Esophagus mucosa (tissue), 1 donor: ENCODE data around the gene MSRB3. TPM values are rescaled to one million over a fixed set of nuclear protein-coding genes. Genes with fewer than 3 reads are reported as not detected.
"Not testable (repeated sequence)": the region's sequence is repeated elsewhere in the genome, so short reads cannot be mapped to it uniquely, and the experiment has no call there.

Source experiments
- ATAC-seq: fragments of 200-7000 bp; cut with Tn5 transposase; one replicate; pipeline ENCODE4 v1.9.1; 2020
- total RNA-seq: library from RNA; stranded (reverse); gene quantifications from one replicate; pipeline ENCODE4 v1.2.4, GENCODE V29; 2023
- donor health status: DM: yes; HTN: yes; CAD: no.

Gene MSRB3
- total RNA-seq, 1 donor from 2014 or later: 3.6 TPM

DNA sequence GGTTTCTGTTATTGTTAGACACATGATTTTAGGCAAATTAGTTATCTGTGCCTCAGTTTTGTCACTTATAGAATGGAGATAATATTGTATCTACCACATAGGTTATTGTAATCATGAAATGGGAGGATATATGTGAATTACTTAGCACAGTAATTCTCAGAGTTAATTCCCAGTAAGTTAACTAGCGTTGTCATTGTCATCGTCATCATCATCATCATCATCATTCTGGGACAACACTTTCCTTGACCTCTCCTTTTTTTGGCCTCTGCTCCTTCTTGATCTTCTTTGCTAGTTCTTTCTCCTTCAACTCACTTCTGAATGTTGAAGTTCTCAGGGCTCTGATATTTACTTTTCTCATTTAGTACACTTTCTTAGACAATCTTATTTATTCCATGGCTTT lies 13.8 kb downstream of the MSRB3 start:
- ATAC-seq: no peak

DNA sequence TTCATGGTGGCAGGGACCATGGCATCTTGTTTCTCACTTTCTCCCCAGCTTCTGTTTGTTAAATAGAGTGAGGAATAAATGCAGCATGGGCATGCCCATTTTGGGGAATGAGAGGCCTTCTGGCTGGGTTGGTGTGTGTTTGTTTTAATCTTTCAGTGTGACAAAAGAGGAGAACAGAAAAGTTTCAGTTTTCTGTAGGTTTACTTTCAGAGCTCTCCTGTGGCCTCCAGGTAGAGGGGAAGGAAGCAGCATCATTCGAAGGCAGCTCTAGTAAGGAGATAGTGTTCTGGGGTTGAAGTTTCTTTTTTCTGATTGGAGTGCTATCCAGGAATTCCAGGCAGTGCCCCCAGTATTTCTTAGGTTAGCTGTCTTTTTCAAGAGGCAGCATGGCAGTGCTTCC lies 15.3 kb downstream of the MSRB3 start:
- ATAC-seq: no peak

DNA sequence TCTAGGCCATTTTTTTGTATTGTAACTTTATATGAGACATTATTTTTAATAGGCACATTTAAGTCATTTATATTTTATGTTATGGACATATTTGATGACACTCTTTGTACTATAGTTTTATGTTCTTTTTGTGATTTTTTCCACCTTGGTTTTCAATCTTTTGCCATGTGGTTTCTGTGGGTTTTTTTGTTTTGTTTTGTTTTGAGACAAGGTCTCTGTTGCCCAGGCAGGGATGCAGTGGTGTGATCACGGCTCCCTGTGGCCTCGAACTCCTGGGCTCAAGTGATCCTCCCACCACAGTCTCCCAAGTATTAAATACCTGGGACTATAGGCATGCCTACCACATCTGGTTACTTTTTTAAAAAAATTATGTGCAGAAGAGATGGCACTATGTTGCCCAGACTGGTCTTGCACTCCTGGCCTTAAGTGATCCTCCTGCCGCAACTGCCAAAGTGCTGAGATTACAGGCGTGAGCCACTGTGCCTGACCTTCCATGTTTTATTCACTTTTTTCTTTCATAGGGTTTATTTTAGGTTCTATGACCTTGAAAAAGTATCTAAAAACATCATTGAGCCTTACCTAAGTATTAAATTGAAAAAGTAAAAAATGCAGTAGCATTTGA lies 16.3 kb downstream of the MSRB3 start:
- no peak for ATAC-seq

GRCh38 chr12:65296508-65297265 lies 18.2 kb downstream of the MSRB3 start:
- ATAC-seq: no peak

- ATAC-seq: no peak
Measured at GRCh38 chr12:65300097-65300496, 21.6 kb downstream of the MSRB3 start.

DNA sequence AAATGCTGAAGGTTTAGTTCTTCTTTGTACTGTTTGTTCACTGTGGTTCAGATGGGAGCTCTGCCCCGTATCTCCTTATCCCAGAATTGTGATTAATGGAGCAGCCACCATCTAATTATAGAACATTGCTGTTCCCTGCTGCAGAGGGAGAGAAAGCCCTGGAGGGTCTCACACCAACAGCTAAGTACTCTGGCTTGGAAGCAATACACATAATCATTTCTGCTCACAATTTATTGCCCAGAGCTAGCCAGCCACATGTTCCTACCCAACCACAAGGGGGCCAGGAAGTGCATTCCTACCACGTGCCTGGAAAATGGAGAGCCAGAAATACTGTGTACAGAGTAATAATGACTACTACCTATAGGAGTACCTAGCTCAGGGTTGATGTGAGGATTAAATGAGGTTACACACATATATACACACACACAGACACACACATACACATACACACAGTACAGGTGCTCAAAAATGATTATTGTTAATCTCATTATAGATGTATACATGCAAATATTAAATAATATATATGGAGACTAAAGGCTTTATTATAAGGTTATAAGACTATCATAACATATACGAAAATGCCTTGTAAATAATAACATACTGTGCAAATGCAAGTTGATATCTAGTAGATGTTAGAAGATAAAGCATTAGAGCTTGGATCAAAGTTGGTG lies 22.3 kb downstream of the MSRB3 start:
- ATAC-seq: peak; percentile 62

DNA sequence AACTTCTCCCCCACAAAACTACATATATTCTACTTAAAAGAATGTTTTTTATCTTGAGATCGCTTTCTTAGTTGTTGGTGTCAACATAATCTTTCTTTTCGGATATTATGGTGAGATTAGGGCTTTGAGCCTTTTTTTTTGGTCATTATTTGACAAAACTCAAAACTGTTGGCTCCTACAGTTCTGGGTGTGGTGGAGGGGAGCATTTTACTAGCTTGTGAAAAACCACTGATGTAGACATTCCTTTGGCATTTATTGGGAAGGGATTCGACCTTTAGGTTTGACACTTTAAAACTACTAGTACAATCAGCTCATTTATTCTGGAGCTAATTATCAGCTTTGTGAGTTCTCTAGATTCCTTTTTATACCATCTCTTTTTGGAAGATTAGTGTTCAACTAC lies 24.4 kb downstream of the MSRB3 start:
- no peak for ATAC-seq

- ATAC-seq: no peak
Measured at GRCh38 chr12:65305346-65305950, 27.0 kb downstream of the MSRB3 start.

GRCh38 chr12:65306366-65307168 lies 28.1 kb downstream of the MSRB3 start:
- ATAC-seq: no peak

- no peak for ATAC-seq
Measured at GRCh38 chr12:65307169-65307501, 28.7 kb downstream of the MSRB3 start.

- ATAC-seq: no peak
Measured at GRCh38 chr12:65308006-65308405, 29.5 kb downstream of the MSRB3 start.

DNA sequence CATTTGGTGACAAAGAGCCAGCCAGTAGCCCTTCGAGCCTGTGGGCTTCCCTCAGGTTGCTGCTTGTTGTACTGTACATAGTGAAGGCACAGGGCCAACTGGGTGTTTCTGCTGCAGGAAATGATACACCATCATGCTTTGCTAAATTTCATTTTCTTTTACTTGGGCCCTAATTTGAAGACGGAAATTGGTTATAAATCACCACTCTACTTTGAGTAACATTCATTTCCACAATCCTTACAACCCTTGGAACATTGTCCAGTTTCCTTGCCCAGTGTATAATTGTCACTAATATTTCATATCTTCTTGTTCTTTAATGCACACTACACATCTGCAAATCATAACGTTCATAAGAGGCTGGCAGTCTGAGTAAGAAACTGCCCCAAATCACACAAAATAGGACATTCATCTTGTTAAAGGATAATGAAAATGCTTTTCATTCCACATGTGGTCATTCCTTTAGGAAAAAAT lies 30.2 kb downstream of the MSRB3 start:
- no peak for ATAC-seq

DNA sequence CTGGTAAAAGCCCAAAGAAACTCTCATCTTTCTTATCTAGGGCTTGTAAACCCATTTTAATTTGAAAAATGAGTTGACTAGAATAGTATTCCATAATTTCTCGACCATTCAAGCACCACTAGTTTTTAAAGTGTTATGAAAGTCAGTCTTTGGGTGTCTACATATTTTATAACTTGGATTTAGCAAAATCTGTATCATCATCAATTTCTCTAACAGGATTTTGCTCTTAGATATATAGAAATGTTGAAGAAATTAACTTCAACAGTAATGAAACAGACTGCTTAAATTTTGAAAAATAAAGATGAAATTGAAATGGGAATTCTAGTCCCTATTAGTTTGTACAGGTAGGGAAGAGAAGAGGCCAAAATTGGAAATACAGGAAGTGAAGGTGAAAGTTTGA lies 32.8 kb downstream of the MSRB3 start:
- ATAC-seq: no peak

GRCh38 chr12:65313719-65314317 lies 35.3 kb downstream of the MSRB3 start:
- ATAC-seq: no peak

GRCh38 chr12:65315238-65315637 lies 36.8 kb downstream of the MSRB3 start:
- not testable (repeated sequence) for ATAC-seq

DNA sequence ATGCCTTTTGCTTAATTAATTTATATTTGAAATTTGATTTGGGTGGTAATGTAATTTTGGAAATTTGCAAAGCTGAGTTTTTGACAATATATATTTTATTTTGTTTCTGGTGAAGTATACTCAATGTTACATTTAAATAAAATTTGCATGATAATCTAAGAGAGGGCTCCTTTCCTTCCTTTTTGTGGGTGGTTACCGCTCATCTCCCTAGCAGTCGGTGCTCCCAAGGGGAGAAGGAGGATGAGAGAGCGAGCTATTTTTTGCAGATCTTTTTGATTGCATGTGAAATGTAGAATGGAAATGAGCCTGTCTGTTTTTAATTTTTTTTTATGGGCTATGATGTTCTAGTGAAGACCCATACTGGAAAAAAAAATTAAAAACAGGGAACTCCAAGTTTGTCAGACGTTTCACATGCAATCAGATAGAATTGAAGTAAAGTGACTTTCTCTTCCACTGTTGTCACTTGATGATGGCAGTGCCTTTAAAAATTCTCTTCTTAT lies 39.8 kb downstream of the MSRB3 start:
- ATAC-seq: no peak

DNA sequence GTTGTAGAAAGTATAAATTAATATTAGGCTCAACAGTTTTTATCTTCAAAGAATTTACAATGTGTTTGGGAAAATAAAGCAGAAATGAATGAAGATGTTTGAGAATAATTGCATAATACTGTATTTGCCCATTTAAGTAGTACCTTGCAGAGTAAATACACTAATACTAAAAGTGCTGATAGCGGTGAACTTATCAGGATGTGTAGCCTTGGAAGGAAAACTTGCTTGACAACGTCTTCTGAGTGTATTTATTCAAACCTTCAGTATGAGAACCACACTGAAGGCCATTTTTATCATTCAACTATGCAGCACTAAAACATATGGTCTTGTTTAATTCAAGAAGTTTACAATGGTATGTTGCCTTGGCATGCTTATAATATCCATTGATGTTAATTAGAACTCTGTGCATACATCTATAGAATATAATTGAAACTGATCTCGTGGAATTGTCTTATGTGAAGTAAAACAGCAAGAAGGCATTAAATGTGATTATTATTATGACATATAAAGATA lies 41.3 kb downstream of the MSRB3 start:
- ATAC-seq: no peak

DNA sequence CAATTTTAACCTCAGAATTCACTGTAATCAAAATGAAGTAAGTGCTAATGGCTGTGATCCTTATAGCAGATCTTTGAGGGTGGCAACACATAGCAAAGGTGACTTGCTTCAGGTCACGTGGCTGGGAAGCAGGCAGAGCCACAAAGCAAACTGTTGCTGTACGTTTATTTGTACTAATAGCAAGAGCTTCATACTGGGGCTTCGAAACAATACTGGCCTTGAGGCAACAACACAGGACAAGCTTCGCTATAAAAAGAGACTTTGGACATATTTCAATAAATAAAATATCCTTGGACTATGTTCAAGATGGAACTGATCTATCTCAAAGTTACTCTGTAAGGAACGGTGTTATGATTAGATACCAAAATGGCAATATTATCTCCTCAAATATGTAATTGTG lies 44.6 kb downstream of the MSRB3 start:
- no peak for ATAC-seq

- no peak for ATAC-seq
Measured at GRCh38 chr12:65324056-65324455, 45.6 kb downstream of the MSRB3 start.

GRCh38 chr12:65324551-65324950 lies 46.1 kb downstream of the MSRB3 start:
- ATAC-seq: no peak

DNA sequence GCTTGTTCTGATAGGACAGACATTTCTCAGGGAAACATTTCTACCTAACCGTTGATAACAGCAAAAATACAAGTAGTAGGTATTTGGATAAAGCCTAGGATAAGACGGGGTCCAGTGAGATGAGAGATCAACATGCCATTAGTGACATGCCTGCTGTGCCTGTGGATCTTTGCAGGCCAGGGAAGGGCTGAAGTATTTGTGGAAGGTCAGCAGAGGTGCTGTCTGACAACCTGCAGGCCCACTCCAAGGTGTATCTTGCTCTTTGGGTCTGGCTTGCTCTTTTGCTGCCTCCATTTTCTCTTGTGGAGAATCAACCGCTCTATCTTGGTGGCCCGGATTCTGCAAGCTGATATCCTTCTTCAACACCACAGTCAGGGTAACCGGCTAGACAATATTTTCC lies 46.7 kb downstream of the MSRB3 start:
- ATAC-seq: no peak

GRCh38 chr12:65326616-65327015 lies 48.1 kb downstream of the MSRB3 start:
- ATAC-seq: no peak
